Right ventricle myocardium inferior (tissue), 1 donor: Measurements from ENCODE around the gene ASTN2. TPM values are rescaled to one million over a fixed set of nuclear protein-coding genes. Genes with fewer than 3 reads are reported as not detected.
"Not testable (repeated sequence)": the region's sequence is repeated elsewhere in the genome, so short reads cannot be mapped to it uniquely, and the experiment has no call there.

Experiments used
- ATAC-seq: fragments of 200-7000 bp; cut with Tn5 transposase; one replicate; pipeline ENCODE4 v1.9.1; 2020; ENCODE audit warnings: mild to moderate bottlenecking, moderate library complexity
- DNase-seq: peaks from one replicate; pipeline ENCODE4 v3.0.0; 2021; ENCODE audit errors: missing footprints
- intact Hi-C: fragments of 100-400 bp; cut with DNase I; formaldehyde crosslinking; loops from one replicate; pipeline ENCODE4 v1.11.0; 2022
- total RNA-seq: library from RNA; stranded (reverse); fragmentation: NEBNext Ultra II Directional; extraction: Animal tissue kit (Norgen Biotek cat#: 25700); gene quantifications from one replicate; pipeline ENCODE4 v1.2.1, GENCODE V29; 2021
- donor health status: DM: no; HTN: yes; CAD: no; lungs with severe emphysema.

The ASTN2 gene
- total RNA-seq, 1 donor from 2014 or later = 8.3 TPM

DNA sequence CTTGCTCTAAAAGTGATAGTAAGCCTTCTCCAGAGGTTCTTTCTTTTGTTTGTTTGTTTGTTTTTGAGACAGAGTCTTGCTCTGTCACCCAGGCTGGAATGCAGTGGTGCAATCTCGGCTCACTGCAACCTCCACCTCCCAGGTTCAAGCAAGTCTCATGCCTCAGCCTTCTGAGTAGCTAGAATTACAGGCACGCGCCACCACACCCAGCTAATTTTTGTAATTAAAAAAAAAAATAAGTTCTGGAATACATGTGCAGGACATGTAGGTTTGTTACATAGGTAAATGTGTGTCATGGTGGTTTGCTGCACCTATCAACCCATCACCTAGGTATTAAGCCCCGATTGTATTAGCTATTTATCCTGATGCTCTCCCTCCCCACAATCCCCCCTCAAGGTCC lies 526.4 kb downstream of the ASTN2 start:
- intact Hi-C loops, ATAC-seq, DNase-seq: not testable (repeated sequence)

DNA sequence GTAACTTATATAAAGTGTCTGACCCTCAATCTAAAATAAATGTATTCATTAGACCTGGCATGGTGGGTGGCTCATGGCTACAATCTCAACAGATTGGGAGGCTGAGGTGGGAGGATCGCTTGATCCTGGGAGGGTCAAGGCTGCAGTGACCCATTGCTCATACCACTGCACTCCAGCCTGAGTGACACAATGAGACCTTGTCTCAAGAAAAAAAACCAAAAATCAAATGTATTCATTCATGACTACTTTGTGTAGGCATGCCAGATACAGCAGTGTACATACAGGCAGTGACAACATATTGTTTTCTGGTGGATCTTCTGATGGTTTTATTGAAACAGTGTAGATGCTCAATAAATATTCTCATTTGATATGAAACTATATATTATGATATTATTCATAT lies 526.8 kb downstream of the ASTN2 start:
- no peak for DNase-seq
- no peak for ATAC-seq
- intact Hi-C loops = no loop called here

DNA sequence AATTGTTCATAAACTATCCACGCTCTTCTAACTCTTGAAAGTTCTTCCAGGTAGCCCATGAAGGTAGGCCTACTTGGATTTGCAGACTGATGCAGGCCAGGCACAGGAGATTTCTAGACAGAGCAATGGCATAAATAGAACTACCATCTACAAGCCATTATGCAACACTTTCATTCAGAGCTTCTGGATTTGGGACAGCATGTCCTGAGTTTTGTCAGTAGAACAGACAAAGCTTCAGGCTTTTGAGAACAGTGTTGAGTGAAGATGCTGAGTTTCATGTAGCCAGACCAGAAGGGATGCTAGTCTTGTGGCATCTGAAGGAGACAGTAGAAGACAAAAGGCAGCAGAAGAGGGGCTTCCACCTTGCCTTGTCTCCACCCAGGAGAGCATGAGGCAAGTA lies 531.2 kb downstream of the ASTN2 start:
- DNase-seq (no peak), ATAC-seq (no peak)
- intact Hi-C loops = no loop called here

DNA sequence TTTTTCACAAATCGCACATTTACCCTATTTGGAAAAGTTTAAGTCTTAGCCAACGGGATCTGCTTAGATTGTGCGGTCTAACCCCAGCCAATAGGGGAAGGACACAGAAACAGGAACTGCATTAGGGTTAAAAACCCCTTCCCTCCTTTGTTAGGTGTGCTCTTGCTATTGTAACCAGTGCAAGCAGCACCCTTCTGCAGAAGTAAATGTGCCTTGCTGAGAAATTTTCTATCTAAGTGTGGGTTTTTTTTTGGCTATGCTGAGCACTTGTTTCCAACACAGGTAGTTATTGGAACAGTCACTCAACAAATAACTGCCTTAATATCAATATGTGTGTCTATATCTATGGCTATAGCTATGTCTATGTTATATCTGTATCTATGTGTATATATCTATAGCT lies 537.8 kb downstream of the ASTN2 start:
- intact Hi-C loops = no loop called here
- no peak for ATAC-seq
- no peak for DNase-seq

DNA sequence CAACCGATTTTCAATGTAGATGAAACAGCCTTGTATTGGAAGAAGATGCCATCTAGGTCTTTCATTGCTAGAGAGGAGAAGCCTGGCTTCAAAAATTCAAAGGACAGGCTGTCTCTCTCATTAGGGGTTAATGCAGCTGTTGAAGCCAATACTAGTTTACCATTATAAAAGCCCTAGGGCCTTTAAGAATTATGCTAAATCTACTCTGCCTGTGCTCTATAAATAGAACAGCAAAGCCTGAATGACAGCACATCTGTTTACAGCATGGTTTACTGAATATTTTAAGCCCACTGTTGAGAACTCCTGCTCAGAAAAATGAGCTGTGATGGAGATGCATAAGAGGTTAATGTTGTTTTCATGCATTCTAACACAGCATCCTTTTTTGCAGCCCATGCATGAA lies 539.3 kb downstream of the ASTN2 start:
- DNase-seq (no peak), ATAC-seq (no peak)
- intact Hi-C loops = no loop called here

DNA sequence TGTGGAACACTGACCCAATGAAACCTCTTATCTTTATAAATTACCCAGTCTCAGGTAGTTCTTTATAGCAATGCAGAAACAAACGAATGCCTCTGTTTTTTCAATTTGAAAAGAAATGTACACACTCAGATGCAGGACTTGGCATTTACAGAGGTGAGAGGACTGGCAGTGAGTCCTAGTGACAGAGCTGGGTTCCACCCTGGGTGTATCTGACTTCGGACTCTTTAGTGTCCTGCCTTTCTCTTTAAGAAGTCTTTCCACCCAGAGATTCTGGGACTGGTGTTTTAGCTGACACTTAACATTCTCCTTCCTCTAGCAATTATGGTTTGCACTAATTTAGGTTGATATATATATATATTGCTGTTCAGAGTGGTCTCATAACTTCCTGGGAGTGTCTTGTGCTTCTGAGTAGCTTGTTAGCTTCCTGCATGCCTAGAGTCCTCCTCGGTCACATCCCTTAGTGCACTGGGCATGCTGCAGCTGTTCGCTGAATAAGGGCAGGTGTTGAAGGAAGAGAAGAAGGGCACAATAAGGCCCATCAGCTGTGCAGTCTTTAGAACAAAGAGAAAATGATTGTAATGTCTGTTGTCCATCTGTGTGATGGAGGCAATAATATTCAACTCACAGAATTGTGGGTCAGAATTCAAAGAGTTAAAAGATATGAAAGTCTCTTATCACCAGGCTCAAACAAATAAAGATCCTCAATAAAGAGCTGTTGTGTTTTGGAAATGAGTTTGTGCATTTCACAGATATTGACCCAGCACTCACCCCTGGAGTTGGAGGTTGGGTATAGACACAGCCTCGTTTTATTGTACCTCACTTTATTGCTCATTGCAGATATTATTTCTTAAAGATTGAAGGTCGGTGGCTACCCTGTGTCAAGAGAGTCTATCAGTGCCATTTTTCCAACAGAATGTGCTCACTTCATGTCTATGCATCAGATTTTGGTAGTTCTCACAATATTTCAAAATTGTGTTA lies 540.6 kb downstream of the ASTN2 start:
- intact Hi-C loops = no loop called here
- DNase-seq = no peak
- ATAC-seq = no peak

DNA sequence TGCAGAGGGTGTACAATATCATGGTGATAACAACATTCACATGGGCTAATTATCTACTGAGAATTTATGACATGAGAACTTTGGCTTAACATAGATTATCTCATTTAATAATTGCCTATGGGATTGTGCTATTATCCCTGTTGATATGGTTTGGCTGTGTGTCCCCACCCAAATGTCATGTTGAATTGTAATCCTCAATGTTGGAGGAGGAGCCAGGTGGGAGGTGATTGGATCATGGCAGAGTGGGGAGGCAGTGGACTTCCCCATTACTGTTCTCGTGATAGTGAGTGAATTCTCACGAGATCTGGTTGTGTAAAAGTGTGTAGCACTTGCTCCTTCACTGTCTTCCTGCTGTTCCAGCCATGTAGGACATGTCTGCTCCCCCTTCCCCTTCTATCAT lies 541.4 kb downstream of the ASTN2 start:
- intact Hi-C loops = no loop called here
- no peak for DNase-seq
- ATAC-seq = no peak

DNA sequence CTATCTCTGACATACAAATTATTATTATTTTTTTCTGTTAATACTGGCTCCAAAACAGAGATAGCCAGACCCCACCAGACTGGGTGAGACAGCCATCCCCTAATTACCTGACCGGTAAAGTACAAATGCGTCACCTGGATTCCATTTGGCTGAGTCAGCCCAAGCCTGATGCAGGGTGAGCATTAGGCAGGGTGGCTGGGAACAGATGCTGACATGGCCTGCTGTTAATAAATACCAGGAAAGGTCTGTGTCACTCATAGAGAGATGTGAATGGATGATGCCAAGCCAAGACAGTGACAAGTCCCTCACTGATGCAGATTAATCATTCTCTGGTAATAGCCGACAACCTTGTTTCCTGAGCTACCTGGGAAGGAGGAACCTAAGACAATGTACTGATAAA lies 544.3 kb downstream of the ASTN2 start:
- ATAC-seq = no peak
- intact Hi-C loops = no loop called here

DNA sequence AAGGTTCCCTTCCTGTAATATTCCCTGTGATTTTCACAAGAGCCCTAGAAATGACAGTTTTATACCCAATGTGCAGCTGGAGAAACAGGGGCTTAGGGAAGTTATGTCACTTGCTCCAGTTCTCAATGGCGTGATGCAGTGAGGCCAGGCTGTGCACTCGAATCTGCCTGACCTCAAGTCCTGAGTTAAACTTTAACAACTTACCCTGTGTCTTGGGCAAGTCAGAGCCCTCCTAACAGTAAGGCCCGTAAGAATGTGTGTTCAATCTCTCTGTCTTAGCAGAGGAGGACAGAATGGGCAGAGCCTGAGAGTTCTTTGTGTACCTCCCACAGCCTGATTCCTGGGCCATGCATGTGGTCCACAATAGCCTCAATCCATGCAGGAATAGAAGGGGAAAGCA lies 546.7 kb downstream of the ASTN2 start:
- ATAC-seq = no peak
- intact Hi-C loops = no loop called here
- no peak for DNase-seq

More for the DNA sequence above, 544.3 kb downstream of the ASTN2 start:
- DNase-seq = no peak

DNA sequence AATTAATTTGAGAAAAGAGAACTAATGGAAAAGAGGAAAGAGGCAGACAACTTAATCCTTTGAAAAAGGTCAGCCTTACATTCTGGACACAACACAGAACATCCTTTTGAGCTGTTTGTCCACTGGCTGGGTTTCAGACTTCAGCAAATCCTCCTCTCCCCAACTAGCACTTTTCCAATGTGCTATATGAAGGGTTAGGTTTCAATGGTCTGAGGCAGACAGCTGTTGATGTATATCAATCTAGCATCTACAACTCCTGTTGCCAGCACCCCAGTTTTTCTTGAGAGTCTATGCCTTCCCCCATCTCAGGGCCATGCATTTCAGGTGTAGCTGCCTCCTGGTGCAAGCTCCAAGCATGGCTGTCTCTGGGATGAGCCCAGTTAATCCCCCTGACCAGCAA lies 553.5 kb downstream of the ASTN2 start:
- intact Hi-C loops = loop anchor here (2.0 to 5.0 kb wide), 2 partner anchors 125 to 1269 kb away; no protein-coding TSS in a partner anchor
- ATAC-seq (no peak), DNase-seq (no peak)

DNA sequence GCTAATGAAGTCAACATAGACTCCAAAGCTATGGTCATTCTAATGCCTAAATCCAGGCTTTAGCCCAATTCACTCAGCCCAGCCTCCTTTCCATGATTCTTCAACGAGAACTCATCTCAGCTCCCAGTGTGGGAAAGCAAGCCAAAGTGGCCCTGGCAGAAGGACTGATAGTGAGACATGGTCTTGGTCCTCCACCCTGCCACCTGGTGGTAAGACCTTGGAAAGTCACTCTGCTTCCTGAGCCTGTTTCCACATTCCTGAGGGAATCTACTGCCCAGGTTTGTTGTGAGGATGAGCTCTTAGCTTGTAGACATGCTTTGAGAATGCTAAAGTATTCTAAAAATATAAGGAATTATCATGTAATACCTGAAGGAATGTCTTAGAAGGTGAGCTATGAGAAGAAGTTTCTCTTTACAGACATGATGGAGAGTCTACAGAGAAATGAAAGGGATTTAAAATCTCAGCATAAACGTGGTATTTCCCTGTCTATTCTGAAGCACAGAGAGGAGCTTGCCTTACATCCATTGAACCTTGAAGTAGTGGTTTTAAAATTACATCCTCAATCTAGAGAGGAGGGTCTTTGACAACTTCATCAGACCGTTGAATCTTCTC lies 554.2 kb downstream of the ASTN2 start:
- DNase-seq = peak; percentile 76
- intact Hi-C loops = loop anchor here (2.0 to 5.0 kb wide), 2 partner anchors 124 to 1268 kb away; no protein-coding TSS in a partner anchor
- peak; percentile 81 for ATAC-seq

DNA sequence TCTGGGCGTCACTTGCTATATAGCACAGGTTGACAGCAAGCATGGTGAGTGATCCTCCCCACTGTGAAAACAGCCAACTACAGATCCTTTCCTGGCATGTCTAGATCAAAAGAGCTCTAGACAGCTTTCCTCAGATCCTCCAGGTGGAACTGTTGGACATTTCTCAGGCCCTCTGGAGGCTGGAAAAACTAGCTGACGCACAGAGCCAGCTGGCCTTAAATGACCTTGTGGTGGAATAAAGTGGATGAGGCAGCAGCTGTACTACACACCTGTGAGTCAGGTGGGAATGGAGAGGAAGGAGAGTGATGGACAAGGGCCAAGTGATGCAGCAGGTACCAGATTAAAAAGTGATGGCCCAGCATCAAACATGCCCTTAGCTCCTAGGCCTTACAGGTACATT lies 555.1 kb downstream of the ASTN2 start:
- no peak for DNase-seq
- ATAC-seq = no peak
- intact Hi-C loops = loop anchor here (2.0 to 5.0 kb wide), 2 partner anchors 123 to 1267 kb away; no protein-coding TSS in a partner anchor

DNA sequence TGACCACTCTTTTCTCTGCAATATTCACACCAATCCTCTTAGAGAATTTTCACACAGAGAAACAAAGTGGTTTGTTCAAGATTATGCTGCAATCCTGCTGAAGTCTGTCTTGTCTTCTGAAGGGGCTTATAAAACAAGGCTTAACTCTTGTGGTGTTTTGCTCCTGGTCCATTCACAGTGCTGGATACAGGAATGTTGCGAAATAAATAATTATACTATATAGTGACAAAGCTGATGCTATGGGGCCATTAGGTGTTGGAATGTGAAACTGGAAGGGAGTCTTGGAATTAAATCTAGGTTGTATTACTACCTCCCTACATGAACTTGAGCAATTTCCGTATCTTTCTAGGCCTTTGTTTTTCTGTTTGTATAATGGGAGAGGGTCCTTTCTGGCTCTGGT lies 557.5 kb downstream of the ASTN2 start:
- intact Hi-C loops = no loop called here
- DNase-seq = no peak
- no peak for ATAC-seq

DNA sequence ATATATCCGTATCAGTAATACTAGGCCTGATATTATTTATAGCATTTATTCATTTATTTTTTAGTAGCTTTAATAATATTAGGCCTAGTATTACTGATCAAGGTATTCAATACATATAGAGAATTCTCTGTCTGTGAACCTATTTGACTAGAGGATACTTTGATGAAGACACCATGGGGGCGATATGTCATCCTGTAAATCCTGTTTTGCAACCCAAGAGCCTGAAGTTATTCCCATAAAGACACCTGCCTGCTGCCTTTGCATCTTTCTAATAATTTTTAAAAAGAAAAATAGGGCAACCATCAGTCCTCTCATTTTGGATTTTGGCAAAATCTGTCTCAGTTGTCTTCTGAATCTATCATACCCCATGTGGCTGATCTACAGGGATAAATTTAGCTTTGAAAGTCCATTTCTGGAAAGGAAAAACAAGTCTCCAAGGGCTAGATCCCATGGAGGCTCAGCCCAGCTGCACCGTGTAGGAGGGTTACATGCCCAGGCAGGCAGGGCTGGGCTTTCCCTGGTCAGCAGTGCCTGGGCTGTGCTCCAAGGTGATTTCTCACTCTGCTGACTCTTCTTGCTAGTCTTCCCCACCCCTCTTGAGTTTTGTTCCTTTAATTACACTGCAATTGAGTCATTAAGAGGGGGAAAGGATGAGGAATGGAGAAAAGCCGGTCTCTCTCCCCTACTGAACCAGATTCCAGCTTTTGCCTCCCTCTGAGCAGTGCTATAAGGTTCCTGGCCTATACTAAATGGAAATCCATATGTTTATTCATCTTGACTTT lies 558.8 kb downstream of the ASTN2 start:
- intact Hi-C loops = no loop called here
- DNase-seq (no peak), ATAC-seq (no peak)

DNA sequence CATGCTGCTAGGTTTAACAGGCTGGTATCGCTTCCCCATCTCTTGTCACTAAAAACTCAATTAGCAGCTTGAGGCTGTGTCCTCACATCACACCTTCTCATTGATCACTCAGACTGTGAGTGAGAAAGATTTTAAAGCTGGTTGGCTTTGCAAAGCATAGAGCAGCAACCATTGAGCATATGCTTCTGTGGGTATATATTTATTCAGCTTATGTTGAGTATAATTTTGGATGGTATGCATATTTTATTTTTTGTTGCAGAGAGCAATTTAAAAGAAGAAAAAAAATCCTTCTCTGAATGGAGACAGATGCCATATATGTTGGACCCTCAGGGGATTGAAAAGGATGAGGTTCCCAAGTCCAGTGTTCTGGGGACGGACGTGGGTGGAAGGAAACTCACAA lies 565.1 kb downstream of the ASTN2 start:
- ATAC-seq (no peak), DNase-seq (no peak)
- intact Hi-C loops = no loop called here

DNA sequence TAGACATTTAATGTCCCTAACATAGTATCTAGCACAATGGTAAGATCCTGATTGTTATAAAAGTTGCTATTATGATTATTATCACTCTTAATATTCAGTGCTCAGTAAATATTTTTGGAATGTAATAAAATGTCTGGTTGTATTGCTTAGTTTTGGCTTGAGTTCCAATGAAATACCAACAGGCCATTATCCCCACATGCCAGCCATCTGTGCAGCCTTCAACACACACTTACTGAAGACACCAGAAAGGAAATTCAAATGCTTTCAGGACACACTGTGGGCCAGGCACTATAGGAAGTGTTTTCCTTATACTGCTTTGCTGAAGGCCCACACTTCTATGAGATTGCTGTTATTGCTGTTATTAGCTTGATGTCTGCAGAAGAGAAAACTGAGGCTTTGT lies 570.2 kb downstream of the ASTN2 start:
- ATAC-seq (no peak), DNase-seq (no peak)
- intact Hi-C loops = no loop called here

DNA sequence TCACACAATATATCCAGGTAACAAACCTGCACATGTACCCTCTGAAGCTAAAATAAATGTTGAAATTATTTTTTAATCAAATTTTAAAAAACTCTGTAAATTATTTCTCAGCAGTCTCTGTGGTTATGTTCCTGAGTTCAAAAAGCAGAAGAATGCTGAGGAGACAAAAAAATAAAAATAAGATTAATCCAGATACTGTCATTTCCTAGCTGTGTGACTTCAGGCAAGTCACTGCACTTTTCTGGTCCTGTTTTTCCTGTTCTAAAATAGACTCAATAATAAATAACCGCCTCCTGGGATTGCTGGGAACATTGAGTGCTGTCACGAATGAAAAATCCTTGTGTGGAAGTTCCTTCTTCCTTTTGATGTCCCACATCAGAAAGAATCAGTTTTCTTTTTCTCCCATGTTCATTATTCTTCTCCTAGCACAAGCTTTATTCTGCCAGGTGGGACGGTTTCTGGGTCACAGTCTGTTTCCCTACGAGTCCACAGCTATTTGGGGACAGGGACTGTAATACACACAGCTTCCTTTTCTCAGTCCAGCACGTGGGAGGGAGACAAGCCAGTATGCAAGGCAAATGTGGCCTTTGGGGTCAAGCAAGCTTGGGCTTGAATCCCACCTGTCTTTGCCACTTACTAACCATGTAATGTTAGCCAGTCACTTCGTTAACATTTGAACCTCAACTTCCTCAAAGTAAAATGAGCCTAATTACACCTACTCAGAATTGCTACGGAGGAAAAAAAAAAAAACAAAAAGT lies 570.8 kb downstream of the ASTN2 start:
- DNase-seq (no peak), ATAC-seq (no peak)
- intact Hi-C loops = no loop called here

DNA sequence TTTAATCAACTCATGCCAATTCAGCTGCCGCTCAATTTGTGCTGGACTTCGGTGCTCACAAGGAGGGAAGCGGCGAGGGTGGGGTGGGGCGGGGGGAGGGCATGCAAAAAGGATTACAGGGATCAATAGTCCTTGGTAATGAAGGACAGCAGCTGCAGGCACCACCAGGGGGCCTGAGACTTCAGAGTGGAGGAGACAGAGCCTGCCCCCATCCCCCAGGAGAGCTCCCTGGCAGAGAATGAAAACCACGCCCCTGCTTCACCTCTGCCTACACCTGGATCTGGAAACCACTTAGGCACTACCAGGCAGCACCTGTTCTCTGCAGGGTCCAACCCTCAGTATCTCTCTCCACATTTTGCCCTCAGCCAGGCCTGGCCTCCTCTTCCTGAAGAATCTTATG lies 572.2 kb downstream of the ASTN2 start:
- no peak for ATAC-seq
- intact Hi-C loops = no loop called here
- no peak for DNase-seq

DNA sequence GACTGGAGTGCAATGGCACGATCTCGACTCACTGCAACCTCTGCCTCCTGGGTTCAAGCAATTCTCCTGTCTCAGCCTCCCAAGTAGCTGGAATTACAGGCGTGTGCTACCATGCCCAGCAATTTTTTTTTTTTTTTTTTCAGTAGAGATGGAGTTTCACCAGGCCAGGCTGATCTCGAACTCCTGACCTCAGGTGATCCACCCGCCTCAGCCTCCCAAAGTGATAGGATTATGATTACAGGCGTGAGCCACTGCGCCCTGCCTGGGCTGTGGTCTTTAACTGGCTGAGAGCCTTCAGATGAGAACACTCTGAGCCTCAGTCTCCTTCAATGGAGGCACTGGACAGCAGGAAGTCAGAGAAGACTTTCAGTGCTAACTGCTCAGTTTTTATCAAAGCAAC lies 576.4 kb downstream of the ASTN2 start:
- DNase-seq, intact Hi-C loops, ATAC-seq: not testable (repeated sequence)
